Suprapubic skin (tissue), 4 donors: ENCODE measurements around the gene SELENBP1. TPM values are rescaled to one million over a fixed set of nuclear protein-coding genes. Genes with fewer than 3 reads are reported as not detected.

Experiments used
- DNase-seq, 2 donors: peaks; one replicate each; pipeline ENCODE4 v3.0.0-alpha.2; 2019; ENCODE audit warnings: low spot score in 2 of 2
- H3K27ac ChIP-seq: fragments of 200-600 bp; sonication (generic); one replicate; pipeline ENCODE4 v1.5.1; 2019
- H3K27me3 ChIP-seq: fragments of 200-600 bp; sonication (generic); one replicate; pipeline ENCODE4 v1.5.1; 2019
- H3K36me3 ChIP-seq: fragments of 200-600 bp; sonication (generic); one replicate; pipeline ENCODE4 v1.5.1; 2019
- H3K4me1 ChIP-seq: fragments of 200-600 bp; sonication (generic); one replicate; pipeline ENCODE4 v1.5.1; 2019
- H3K4me3 ChIP-seq: fragments of 200-600 bp; sonication (generic); one replicate; pipeline ENCODE4 v1.5.1; 2019; ENCODE audit warnings: mild to moderate bottlenecking
- H3K9me3 ChIP-seq: fragments of 200-600 bp; sonication (generic); one replicate; pipeline ENCODE4 v1.5.1; 2019
- CTCF ChIP-seq, 2 donors: fragments of 200-600 bp in 1 of 2; fragments of 450-650 bp in 1 of 2; sonication (generic) in 1 of 2; IDR thresholded peaks; one replicate each; pipeline ENCODE4 v1.5.1; 2016 to 2019; ENCODE audit warnings: antibody characterized with exemption in 2 of 2, mild to moderate bottlenecking in 1 of 2, moderate library complexity in 1 of 2
- EP300 ChIP-seq: sonication (generic); formaldehyde crosslinking; IDR thresholded peaks from one replicate; pipeline ENCODE4 v1.6.1; 2017; ENCODE audit warnings: antibody characterized with exemption
- POLR2A ChIP-seq, 2 donors: fragments of 450-650 bp; IDR thresholded peaks; one replicate each; pipeline ENCODE4 v1.6.1; 2017; ENCODE audit warnings: antibody characterized with exemption in 2 of 2, mild to moderate bottlenecking in 2 of 2, moderate library complexity in 2 of 2
- POLR2AphosphoS5 ChIP-seq, 3 donors: sonication (generic); formaldehyde crosslinking; IDR thresholded peaks; one replicate each; pipeline ENCODE4 v1.6.1; 2017; ENCODE audit warnings: antibody characterized with exemption in 3 of 3
- WGBS: methylation state at CpG from one replicate; pipeline ENCODE4 v1.1.5; 2018; 5-methylcytosine and 5-hydroxymethylcytosine counted together
- total RNA-seq, 4 donors: library from RNA; depleted of rRNA; stranded (reverse); fragments of >200 nt; gene quantifications; one replicate each; pipeline ENCODE4 v1.1.0, GENCODE V29; 2016

The SELENBP1 gene
- 10 to 100 TPM; 32.0 to 67.5 (median 48.7) TPM for total RNA-seq

GRCh38 chr1:151372058-151372934 is at the start of gene SELENBP1:
Gene SELENBP1 (minus strand): TSS chr1:151372705. CDS start chr1:151372641, 64 bp downstream.
- Histone ChIP-seq H3K27ac (peak within 1 kb of the TSS; percentile 64), H3K36me3 (peaks cover 5% of the 10 kb centered on the region), H3K27me3 (no peaks in the 10 kb centered on the region), H3K9me3 (no peaks in the 10 kb centered on the region), H3K4me3 (peak within 1 kb of the TSS; percentile 46), H3K4me1 (peaks cover 38% of the 10 kb centered on the region)
- WGBS, result 4% methylated on average over 9 of the region's 11 CpGs
- DNase-seq, result peak; percentile 80 to 90
- TF ChIP-seq POLR2A (IDR thresholded peaks at IDR 0.05) (peak in 1 of 2 donors; percentile 48), CTCF (IDR thresholded peaks at IDR 0.05) (no peak), POLR2AphosphoS5 (IDR thresholded peaks at IDR 0.05) (no peak)

DNA sequence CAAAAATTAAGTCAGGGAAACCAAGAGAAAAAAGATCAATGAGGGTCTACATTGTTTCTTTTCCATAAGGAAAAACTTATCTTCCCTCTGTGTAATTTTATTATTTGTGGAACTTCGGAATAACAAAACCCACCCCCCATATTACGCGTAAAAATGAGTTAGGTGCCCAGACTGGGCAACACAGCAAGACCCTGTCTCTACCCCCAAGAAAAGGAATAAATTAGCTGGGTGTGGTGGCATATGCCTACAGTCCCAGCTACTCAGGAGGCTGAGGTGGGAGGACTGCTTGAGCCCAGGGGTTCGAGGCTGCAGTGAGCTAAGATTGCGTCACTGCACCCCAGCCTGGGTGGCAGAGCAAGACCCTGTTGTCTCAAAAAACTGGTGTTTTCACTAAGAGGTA is 47.3 kb upstream of the SELENBP1 start:
- TF ChIP-seq EP300 (no peak), CTCF (IDR thresholded peaks at IDR 0.05) (no peak), POLR2AphosphoS5 (IDR thresholded peaks at IDR 0.05) (no peak), POLR2A (IDR thresholded peaks at IDR 0.05) (no peak)
- Histone ChIP-seq H3K27me3 (no peaks in the 10 kb centered on the region), H3K4me3 (no peak overlapping the region), H3K9me3 (no peaks in the 10 kb centered on the region), H3K36me3 (peaks cover 95% of the 10 kb centered on the region), H3K27ac (no peak overlapping the region), H3K4me1 (no peaks in the 10 kb centered on the region)
- WGBS, result 93% methylated on average over 5 of the region's 5 CpGs
- no peak for DNase-seq

- Histone ChIP-seq H3K4me1 (no peaks in the 10 kb centered on the region), H3K9me3 (no peaks in the 10 kb centered on the region), H3K27ac (no peak overlapping the region), H3K4me3 (no peak overlapping the region), H3K36me3 (peaks cover 95% of the 10 kb centered on the region), H3K27me3 (no peaks in the 10 kb centered on the region)
- no peak for TF ChIP-seq POLR2A (IDR thresholded peaks at IDR 0.05)
- DNase-seq, result no peak
- WGBS, result 92% methylated on average over 3 of the region's 3 CpGs
Measured at GRCh38 chr1:151418081-151418480, 45.6 kb upstream of the SELENBP1 start.

DNA sequence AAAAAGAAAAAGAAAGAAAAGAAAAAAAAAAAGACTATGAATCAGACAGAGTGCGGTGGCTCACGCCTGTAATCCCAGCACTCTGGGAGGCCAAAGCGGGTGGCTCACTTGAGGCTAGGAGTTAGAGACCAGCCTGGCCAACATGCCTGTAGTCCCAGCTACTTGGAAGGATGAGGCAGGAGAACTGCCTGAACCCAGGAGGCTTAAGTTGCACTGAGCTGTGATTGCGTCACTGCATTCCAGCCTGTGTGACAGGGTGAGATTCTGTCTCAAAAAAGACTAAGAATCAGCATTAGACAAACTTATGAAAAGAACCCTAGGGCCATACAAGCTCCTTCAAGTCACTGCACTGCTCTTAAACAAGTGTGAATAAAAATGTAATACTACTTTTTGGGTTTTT is 43.7 kb upstream of the SELENBP1 start:
- Histone ChIP-seq H3K9me3 (no peaks in the 10 kb centered on the region), H3K4me1 (no peaks in the 10 kb centered on the region), H3K4me3 (no peak overlapping the region), H3K36me3 (peaks cover 93% of the 10 kb centered on the region), H3K27me3 (no peaks in the 10 kb centered on the region), H3K27ac (no peak overlapping the region)
- no peak for DNase-seq
- WGBS, result 94% methylated on average over 4 of the region's 4 CpGs
- TF ChIP-seq POLR2A (IDR thresholded peaks at IDR 0.05) (no peak), POLR2AphosphoS5 (IDR thresholded peaks at IDR 0.05) (no peak)

GRCh38 chr1:151411884-151412283 is 39.4 kb upstream of the SELENBP1 start:
- H3K36me3 ChIP-seq, result peaks cover 96% of the 10 kb centered on the region
- no peak overlapping the region for H3K27ac ChIP-seq
- H3K27me3 ChIP-seq, result no peaks in the 10 kb centered on the region
- H3K4me1 ChIP-seq, result no peaks in the 10 kb centered on the region
- TF ChIP-seq EP300 (no peak), POLR2A (IDR thresholded peaks at IDR 0.05) (no peak), POLR2AphosphoS5 (IDR thresholded peaks at IDR 0.05) (no peak), CTCF (IDR thresholded peaks at IDR 0.05) (no peak)
- H3K9me3 ChIP-seq, result no peaks in the 10 kb centered on the region
- no peak overlapping the region for H3K4me3 ChIP-seq
- 80% methylated on average over 2 of the region's 2 CpGs for whole genome bisulfite sequencing
- no peak for DNase-seq

- H3K36me3 ChIP-seq, result peaks cover 94% of the 10 kb centered on the region
- no peak overlapping the region for H3K27ac ChIP-seq
- no peaks in the 10 kb centered on the region for H3K9me3 ChIP-seq
- H3K27me3 ChIP-seq, result no peaks in the 10 kb centered on the region
- no peak for DNase-seq
- H3K4me3 ChIP-seq, result no peak overlapping the region
- H3K4me1 ChIP-seq, result no peaks in the 10 kb centered on the region
- TF ChIP-seq CTCF (IDR thresholded peaks at IDR 0.05) (no peak), POLR2AphosphoS5 (IDR thresholded peaks at IDR 0.05) (no peak), EP300 (no peak), POLR2A (IDR thresholded peaks at IDR 0.05) (no peak)
Measured at GRCh38 chr1:151408891-151409290, 36.4 kb upstream of the SELENBP1 start.
